DMS53 treated with DMSO at 0.1 percent for 48 hours (cell line): ENCODE results near the gene NDE1.

ENCODE experiments used
- DNase-seq: peaks from one replicate; lab custom pipeline; 2025; ENCODE audit not compliant: unreplicated experiment; lab: John Stamatoyannopoulos, UW

The NDE1 gene

GRCh38 chr16:15729152-15729551 lies 79.1 kb downstream of the NDE1 start:
- no peak for DNase-seq

- DNase-seq, result no peak
Observed at GRCh38 chr16:15732416-15732815, 82.4 kb downstream of the NDE1 start.

GRCh38 chr16:15735610-15736009 lies 85.6 kb downstream of the NDE1 start:
- no peak for DNase-seq

GRCh38 chr16:15736529-15736928 lies 86.5 kb downstream of the NDE1 start:
- no peak for DNase-seq

- no peak for DNase-seq
Observed at GRCh38 chr16:15737140-15737644, 87.1 kb downstream of the NDE1 start.

- no peak for DNase-seq
Observed at GRCh38 chr16:15739464-15739863, 89.4 kb downstream of the NDE1 start.

- no peak for DNase-seq
Observed at GRCh38 chr16:15739950-15740349, 89.9 kb downstream of the NDE1 start.

- DNase-seq, result no peak
Observed at GRCh38 chr16:15741207-15741871, 91.3 kb downstream of the NDE1 start.

GRCh38 chr16:15742716-15743115 lies 92.7 kb downstream of the NDE1 start:
- DNase-seq, result no peak

GRCh38 chr16:15743657-15744056 lies 93.6 kb downstream of the NDE1 start:
- DNase-seq, result no peak

- no peak for DNase-seq
Observed at GRCh38 chr16:15746332-15746731, 96.3 kb downstream of the NDE1 start.

GRCh38 chr16:15747937-15748336 lies 97.9 kb downstream of the NDE1 start:
- DNase-seq, result no peak

GRCh38 chr16:15748654-15749053 lies 98.6 kb downstream of the NDE1 start:
- no peak for DNase-seq

GRCh38 chr16:15749371-15749770 lies 99.3 kb downstream of the NDE1 start:
- DNase-seq, result no peak

- DNase-seq, result no peak
Observed at GRCh38 chr16:15749985-15750384, 99.9 kb downstream of the NDE1 start.

- DNase-seq, result no peak
Observed at GRCh38 chr16:15751940-15752339, 101.9 kb downstream of the NDE1 start.

GRCh38 chr16:15752717-15753488 lies 102.9 kb downstream of the NDE1 start:
- DNase-seq, result no peak

GRCh38 chr16:15754821-15755534 lies 104.9 kb downstream of the NDE1 start:
- no peak for DNase-seq

GRCh38 chr16:15757077-15757386 lies 107.0 kb downstream of the NDE1 start:
- no peak for DNase-seq

GRCh38 chr16:15757630-15758251 lies 107.7 kb downstream of the NDE1 start:
- no peak for DNase-seq

GRCh38 chr16:15759070-15759469 lies 109.0 kb downstream of the NDE1 start:
- DNase-seq, result no peak

GRCh38 chr16:15760129-15760528 lies 110.1 kb downstream of the NDE1 start:
- no peak for DNase-seq
